ENCODE data around the gene DNAJB6. TPM values are rescaled to one million over a fixed set of nuclear protein-coding genes. Genes with fewer than 3 reads are reported as not detected.

The DNAJB6 gene
- total RNA-seq, 1 donor from 2014 or later = 93.1 TPM

GRCh38 chr7:157428554-157428945 lies 91.7 kb downstream of the DNAJB6 start:
- TF ChIP-seq POLR2AphosphoS5 (IDR thresholded peaks at IDR 0.05; ENCODE audit: insufficient read depth in 1 of 2, low read depth in 1 of 2) (no peak), CTCF (IDR thresholded peaks at IDR 0.05) (no peak), POLR2A (IDR thresholded peaks at IDR 0.05) (no peak)
- H3K27me3 ChIP-seq = no peaks in the 10 kb centered on the region
- H3K4me3 ChIP-seq = no peak overlapping the region
- H3K36me3 ChIP-seq = no peaks in the 10 kb centered on the region
- H3K4me1 ChIP-seq = peaks cover 10% of the 10 kb centered on the region
- H3K27ac ChIP-seq = no peak overlapping the region
- DNase-seq (ENCODE audit: extremely low spot score in 2 of 2) = no peak
- intact Hi-C loops (cut with DNase I) = no loop called here
- no peaks in the 10 kb centered on the region for H3K9me3 ChIP-seq

- no peaks in the 10 kb centered on the region for H3K27me3 ChIP-seq
- H3K27ac ChIP-seq = no peak overlapping the region
- intact Hi-C loops (cut with DNase I) = no loop called here
- H3K4me1 ChIP-seq = peaks cover 10% of the 10 kb centered on the region
- no peak for DNase-seq (ENCODE audit: extremely low spot score in 2 of 2)
- H3K36me3 ChIP-seq = no peaks in the 10 kb centered on the region
- TF ChIP-seq POLR2AphosphoS5 (IDR thresholded peaks at IDR 0.05; ENCODE audit: insufficient read depth in 1 of 2, low read depth in 1 of 2) = no peak
- no peak for TF ChIP-seq POLR2A (IDR thresholded peaks at IDR 0.05)
- TF ChIP-seq CTCF (IDR thresholded peaks at IDR 0.05) = no peak
- no peaks in the 10 kb centered on the region for H3K9me3 ChIP-seq
- no peak overlapping the region for H3K4me3 ChIP-seq
Measured at GRCh38 chr7:157429001-157429679, 92.3 kb downstream of the DNAJB6 start.

GRCh38 chr7:157429680-157430224 lies 92.9 kb downstream of the DNAJB6 start:
- intact Hi-C loops (cut with DNase I) = no loop called here
- no peaks in the 10 kb centered on the region for H3K36me3 ChIP-seq
- H3K4me1 ChIP-seq = peaks cover 10% of the 10 kb centered on the region
- no peak for TF ChIP-seq POLR2AphosphoS5 (IDR thresholded peaks at IDR 0.05; ENCODE audit: insufficient read depth in 1 of 2, low read depth in 1 of 2)
- no peak for TF ChIP-seq POLR2A (IDR thresholded peaks at IDR 0.05)
- no peak for TF ChIP-seq CTCF (IDR thresholded peaks at IDR 0.05)
- H3K27me3 ChIP-seq = no peaks in the 10 kb centered on the region
- no peak for DNase-seq (ENCODE audit: extremely low spot score in 2 of 2)
- H3K9me3 ChIP-seq = no peaks in the 10 kb centered on the region
- H3K4me3 ChIP-seq = no peak overlapping the region
- no peak overlapping the region for H3K27ac ChIP-seq

- no peak for DNase-seq (ENCODE audit: extremely low spot score in 2 of 2)
- H3K36me3 ChIP-seq = no peaks in the 10 kb centered on the region
- no peak overlapping the region for H3K27ac ChIP-seq
- no peaks in the 10 kb centered on the region for H3K27me3 ChIP-seq
- no peaks in the 10 kb centered on the region for H3K9me3 ChIP-seq
- H3K4me3 ChIP-seq = no peak overlapping the region
- H3K4me1 ChIP-seq = peaks cover 10% of the 10 kb centered on the region
- intact Hi-C loops (cut with DNase I) = no loop called here
- TF ChIP-seq CTCF (IDR thresholded peaks at IDR 0.05) (no peak), POLR2AphosphoS5 (IDR thresholded peaks at IDR 0.05; ENCODE audit: insufficient read depth in 1 of 2, low read depth in 1 of 2) (no peak), POLR2A (IDR thresholded peaks at IDR 0.05) (no peak)
Measured at GRCh38 chr7:157430721-157431120, 93.9 kb downstream of the DNAJB6 start.

Measured in vagina (tissue), 2 donors.